HG03025 (cell line): ENCODE measurements around the gene OTUD5.
"Not testable (repeated sequence)": the region's sequence is repeated elsewhere in the genome, so short reads cannot be mapped to it uniquely, and the experiment has no call there.

Experiments
- ATAC-seq: cut with Tn5 transposase; IDR thresholded peaks from one replicate; pipeline ENCODE4 v1.9.1; 2021; ENCODE audit warnings: mild to moderate bottlenecking, moderate library complexity; ENCODE audit not compliant: unreplicated experiment, low FRiP score

Gene OTUD5

DNA sequence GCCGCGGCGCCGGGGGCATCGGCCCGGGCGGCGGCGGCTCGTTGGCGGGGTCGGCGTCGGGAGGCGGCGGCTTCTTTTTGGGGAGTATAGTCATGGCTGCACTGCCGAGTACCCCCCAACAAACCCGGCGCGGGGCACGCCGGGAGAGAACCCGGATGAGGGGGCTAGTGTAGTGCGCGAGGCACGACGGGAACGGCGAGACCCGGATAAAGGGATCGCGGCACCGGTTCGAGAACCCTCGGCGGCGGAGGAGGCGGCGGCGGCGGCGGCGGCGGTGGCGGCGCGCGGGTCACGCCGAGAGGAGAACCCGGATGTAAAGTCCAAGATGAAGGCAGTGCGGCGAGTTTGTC lies at the start of gene OTUD5:
OTUD5 (minus strand) TSS at position 131 of the 350 bp plus-strand sequence; CDS start at position 94, 37 bp downstream.
- ATAC-seq, result peak; percentile 35

GRCh38 chrX:49003696-49004095 lies 46.3 kb upstream of the OTUD5 start:
- no peak for ATAC-seq

- ATAC-seq, result peak; percentile 66
Measured at GRCh38 chrX:49002091-49002935, 44.9 kb upstream of the OTUD5 start, which contains the start of gene GRIPAP1. GRIPAP1 (minus strand) TSS chrX:49002264; CDS start chrX:49002229, 35 bp downstream.

DNA sequence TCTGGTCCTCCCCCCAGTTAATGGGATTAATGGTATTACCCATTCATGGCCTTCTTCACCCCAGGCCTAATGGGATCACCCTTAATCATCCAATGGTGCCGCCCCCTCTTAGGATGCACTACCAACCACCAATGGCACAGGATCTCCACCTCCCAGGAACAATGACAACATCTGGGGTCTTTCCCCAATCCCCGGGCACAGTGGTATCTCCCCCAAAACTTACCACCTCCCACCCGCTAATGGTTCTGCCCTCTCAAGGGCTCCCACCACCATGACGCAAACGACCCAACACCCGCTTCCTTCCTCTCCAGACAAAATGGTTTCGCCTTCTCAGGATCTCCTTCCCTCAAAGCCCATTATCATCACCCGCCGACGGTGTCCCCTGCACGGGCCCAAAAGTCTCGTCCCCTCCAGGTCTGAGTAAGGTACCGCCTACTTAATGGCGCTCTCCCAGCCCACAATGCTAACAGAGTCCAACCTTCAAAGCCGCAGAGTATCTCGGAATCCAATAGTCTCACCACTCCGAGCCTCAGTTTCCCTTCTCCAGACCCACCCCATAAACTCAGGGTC lies 44.2 kb upstream of the OTUD5 start:
- peak; percentile 50 for ATAC-seq

DNA sequence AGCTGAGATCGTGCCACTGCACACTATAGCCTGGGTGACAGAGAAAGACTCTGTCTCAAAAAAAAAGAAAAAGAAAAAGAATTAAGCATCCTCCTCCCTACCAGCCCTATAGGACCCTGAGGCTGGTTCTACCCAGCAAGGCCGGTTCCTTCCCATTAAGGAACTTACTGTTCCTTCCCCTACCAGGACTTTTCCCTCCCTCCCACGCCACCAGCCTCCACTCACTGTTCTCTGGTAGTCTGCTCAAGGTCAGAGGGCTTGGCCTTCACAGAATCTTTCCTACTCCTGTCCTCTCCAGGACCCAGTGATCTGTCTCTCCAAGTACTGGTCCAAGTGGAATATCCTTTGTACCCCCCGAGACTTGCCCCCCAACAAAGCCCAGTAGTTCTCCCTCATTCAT lies 43.2 kb upstream of the OTUD5 start:
- no peak for ATAC-seq

DNA sequence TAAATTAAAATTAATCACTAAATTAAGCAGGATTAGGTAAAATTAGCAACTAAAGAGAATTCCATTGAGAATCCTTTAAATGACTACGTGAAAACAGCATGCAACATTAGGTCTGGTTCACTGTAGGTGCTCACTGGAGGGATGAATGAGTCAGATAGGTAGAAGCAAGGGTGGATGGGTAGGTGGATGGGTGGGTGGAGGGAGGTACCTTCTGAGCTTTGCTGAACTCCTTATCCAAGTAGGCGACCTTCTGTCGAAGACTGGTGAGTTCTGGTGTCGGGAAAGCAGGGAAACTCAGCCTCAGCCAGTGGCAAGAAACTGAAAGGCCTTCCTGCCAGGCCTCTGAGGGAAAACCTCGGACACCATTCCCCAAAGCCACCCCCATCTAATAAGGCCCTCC lies 41.6 kb upstream of the OTUD5 start:
- no peak for ATAC-seq

- ATAC-seq, result no peak
Measured at GRCh38 chrX:48998391-48998790, 41.0 kb upstream of the OTUD5 start.

GRCh38 chrX:48997865-48998264 lies 40.5 kb upstream of the OTUD5 start:
- ATAC-seq, result no peak

DNA sequence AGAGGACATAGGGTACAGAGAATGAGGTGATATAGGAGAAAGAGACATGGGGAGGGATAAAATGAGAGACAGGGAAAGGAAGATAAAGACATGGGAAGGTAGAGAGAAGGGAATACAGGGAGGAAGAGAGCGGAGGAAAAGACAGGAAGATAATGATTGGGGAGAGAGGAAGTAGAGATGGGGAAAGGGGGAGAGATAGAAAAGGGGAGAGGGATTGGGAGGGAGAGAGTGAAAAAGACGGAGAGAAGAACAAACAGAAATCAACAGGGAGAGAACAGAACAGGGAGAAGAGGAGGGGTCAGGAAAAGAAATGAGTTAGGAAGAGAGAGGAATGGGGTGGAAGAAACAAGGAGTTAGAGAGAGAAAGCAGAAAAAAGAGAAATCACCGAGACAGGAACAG lies 40.0 kb upstream of the OTUD5 start:
- ATAC-seq, result no peak

DNA sequence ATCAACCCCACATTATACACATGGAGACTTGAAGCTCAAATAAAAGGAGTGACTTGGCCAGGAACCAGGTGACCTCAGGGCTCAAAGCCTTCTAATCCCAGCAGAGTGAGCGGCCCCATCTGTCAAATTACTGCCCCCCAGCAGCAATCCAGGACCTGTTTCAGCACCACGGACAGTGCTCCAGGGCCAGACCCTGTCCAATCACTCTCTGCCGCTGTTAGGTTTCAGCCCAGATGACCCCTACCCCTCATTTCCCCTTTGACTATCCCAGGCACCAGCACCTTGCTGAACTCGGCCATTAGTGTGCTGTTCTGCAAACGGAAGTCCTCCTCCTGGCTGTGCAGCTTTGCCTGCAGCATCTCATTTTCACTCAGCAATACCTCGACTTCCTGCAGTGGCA lies 39.6 kb upstream of the OTUD5 start:
- ATAC-seq, result no peak

GRCh38 chrX:48992341-48992740 lies 34.9 kb upstream of the OTUD5 start:
- no peak for ATAC-seq

GRCh38 chrX:48989483-48989882 lies 32.1 kb upstream of the OTUD5 start:
- ATAC-seq, result no peak

GRCh38 chrX:48983896-48984295 lies 26.5 kb upstream of the OTUD5 start:
- no peak for ATAC-seq

DNA sequence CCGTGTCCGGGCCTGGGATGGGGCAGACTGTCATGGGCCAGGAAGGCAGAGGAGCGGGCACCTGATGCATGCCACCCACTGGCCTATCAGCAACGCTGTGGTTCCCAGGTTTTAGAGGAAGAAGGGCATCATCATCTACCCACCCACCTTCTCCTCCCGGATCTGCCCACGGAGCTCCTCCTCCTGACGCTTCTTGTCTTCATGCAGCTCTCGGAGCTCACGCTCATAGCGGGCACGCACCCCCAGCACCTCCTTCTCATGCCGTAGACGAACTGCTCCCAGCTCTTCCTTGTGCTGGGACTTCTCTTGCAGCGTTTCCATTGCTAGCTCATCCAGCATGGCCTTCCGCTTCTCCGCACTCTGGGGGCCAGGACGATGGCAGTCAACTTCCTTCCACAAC lies 25.7 kb upstream of the OTUD5 start:
- no peak for ATAC-seq

- ATAC-seq, result no peak
Measured at GRCh38 chrX:48981178-48981577, 23.8 kb upstream of the OTUD5 start.

DNA sequence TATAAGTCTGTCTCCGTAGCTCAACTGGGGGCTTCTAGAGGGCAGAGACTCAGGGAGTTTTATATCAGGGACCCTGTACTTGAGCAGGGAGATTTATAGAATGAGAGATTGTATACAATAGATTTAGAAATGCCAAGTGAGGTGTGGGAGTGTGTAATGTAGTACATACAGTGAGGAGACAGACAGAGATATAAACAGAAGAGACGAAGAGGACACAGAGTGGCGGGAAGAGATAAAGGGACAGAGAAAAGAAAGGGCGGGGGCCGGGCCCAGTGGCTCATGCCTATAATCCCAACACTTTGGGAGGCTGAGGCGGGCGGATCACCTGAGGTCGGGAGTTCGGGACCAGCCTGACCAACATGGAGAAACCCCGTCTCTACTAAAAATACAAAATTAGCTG lies 22.9 kb upstream of the OTUD5 start:
- not testable (repeated sequence) for ATAC-seq

DNA sequence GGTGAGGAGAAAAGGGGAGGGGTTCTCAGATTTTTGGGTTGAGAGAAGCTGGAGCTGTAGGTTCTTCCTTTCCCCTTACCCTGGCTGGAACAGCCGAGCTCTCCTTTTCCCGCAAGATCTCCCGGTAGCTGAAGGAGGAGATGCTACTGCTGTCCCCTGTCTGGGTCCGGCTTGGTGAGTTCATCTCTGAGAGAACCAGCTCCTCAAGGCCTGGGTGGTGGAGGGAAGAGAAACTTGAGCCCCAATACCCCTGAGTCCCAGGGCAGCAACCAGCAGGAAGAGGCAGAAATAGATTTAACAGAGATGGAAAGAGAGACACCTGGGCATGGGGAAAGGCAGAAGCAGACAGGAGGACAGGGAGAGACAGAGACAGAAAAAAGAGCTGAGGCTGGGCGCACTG lies 20.8 kb upstream of the OTUD5 start:
- ATAC-seq, result no peak

GRCh38 chrX:48976086-48976485 lies 18.7 kb upstream of the OTUD5 start:
- ATAC-seq, result no peak

DNA sequence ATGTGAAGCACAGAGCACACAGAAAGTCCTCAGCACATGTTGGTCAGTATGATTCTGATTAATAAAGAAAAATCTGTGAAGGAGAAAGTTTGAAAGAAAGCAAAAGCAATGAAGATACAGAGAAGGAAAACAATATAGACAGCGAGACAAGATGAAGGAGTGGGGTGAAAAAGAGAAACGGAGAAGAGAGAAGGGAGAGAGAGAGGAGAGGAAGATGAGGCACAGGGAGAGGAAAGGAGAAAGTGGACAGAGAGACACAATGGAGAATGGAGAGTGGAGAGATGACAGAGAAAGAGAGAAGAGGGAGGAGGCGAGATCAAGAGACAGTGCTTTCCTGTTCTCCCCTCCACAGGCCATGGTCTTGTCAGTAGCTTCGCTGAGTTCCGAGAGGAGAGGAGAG lies 18.1 kb upstream of the OTUD5 start:
- ATAC-seq, result no peak

DNA sequence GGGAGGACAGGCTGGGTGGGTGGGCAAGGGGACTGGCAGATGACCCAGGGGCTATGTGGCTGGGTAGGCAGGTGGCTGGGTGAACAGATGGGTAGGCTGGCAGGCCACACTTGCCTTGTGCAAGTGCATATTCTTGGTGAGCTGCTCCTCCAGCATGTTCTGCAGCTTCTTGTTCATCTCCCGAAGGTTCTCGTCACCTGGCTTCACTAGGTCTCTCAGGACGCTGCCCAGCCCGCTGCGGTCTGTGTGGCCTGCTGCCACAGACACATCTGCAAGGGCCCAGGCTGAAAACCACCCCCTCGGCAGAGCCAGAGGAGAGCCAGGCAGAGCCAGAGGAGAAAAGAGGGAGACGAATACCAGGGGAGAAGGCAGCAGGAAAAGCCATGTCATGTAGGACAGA lies 17.6 kb upstream of the OTUD5 start:
- ATAC-seq, result no peak

- ATAC-seq, result no peak
Measured at GRCh38 chrX:48974574-48974973, 17.2 kb upstream of the OTUD5 start.

GRCh38 chrX:48974033-48974432 lies 16.6 kb upstream of the OTUD5 start:
- ATAC-seq, result no peak
